Activated CD8-positive, alpha-beta T cell treated with anti-CD3 and anti-CD28 coated beads for 36 hours (primary cell): ENCODE data around the gene SCGB1A1. TPM values are rescaled to one million over a fixed set of nuclear protein-coding genes. Genes with fewer than 3 reads are reported as not detected.
A peak's percentile ranks its signal among the peaks of the same experiment; 100 is the strongest.
"Not testable (repeated sequence)": the region's sequence is repeated elsewhere in the genome, so short reads cannot be mapped to it uniquely, and the experiment has no call there.

Experiments used
- ATAC-seq: fragments of 200-7000 bp; cut with Tn5 transposase; one replicate; pipeline ENCODE4 v1.10.0; 2021; ENCODE audit warnings: mild to moderate bottlenecking, moderate library complexity
- CTCF ChIA-PET: fragments of 350-600 bp; sonication (Branson Sonifier 250); formaldehyde crosslinking; loops from one replicate; lab custom pipeline; 2021; ENCODE audit warnings: antibody characterized with exemption; lab: Charles Lee
- POLR2A ChIA-PET: fragments of 350-600 bp; sonication (Branson Sonifier 250); formaldehyde crosslinking; loops from one replicate; lab custom pipeline; 2021; ENCODE audit warnings: antibody characterized with exemption; lab: Charles Lee
- DNase-seq: peaks from one replicate; pipeline ENCODE4 v3.0.0-alpha.2; 2020
- H3K27ac Mint-ChIP-seq: one replicate; pipeline ENCODE4 v1.8.0; 2021; ENCODE audit warnings: mild to moderate bottlenecking, mixed read lengths
- H3K27me3 Mint-ChIP-seq: one replicate; pipeline ENCODE4 v1.8.0; 2021; ENCODE audit warnings: mixed read lengths
- H3K36me3 Mint-ChIP-seq: one replicate; pipeline ENCODE4 v1.8.0; 2021; ENCODE audit warnings: low read depth, mixed read lengths
- H3K4me1 Mint-ChIP-seq: one replicate; pipeline ENCODE4 v1.8.0; 2021; ENCODE audit warnings: low read depth, mixed read lengths
- H3K4me3 Mint-ChIP-seq: one replicate; pipeline ENCODE4 v1.8.0; 2021; ENCODE audit warnings: mild to moderate bottlenecking, moderate library complexity, mixed read lengths
- H3K9me3 Mint-ChIP-seq: one replicate; pipeline ENCODE4 v1.8.0; 2021; ENCODE audit warnings: mixed read lengths
- CTCF ChIP-seq: fragments of 200-600 bp; IDR thresholded peaks from one replicate; pipeline ENCODE4 v1.8.0; 2022; ENCODE audit warnings: antibody characterized with exemption, mild to moderate bottlenecking
- intact Hi-C: fragments of 100-400 bp; cut with micrococcal nuclease; formaldehyde crosslinking; loops from one replicate; pipeline ENCODE4 v1.10.0; 2022
- total RNA-seq, 2 experiments: library from RNA; stranded (reverse); gene quantifications; one replicate each; pipeline ENCODE4 v1.2.3, GENCODE V29; 2021

Gene SCGB1A1
- total RNA-seq, 2 experiments from 2014 or later, result not detected

DNA sequence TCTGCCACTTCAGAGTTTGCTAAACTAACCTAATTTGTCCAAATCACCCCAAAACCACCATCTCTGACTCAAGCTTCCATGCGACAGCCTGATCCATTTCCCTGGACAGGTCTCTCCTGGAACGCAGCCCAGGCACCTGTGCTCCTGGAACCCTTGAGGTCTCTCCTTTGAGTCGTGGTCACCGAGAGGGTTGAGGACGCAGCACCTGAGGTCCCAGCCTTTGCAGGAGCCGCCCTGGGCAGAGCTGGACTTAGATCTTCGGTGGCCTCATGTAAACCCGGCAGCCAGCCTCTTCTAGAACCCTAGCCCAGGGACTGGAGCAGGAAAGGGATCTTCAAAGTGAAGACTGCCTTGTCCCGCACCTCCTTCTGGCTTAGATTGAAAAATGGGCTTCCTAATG is 44.0 kb upstream of the SCGB1A1 start:
- Mint-ChIP-seq H3K27me3 (no peaks in the 10 kb centered on the region), H3K4me1 (peaks cover 11% of the 10 kb centered on the region), H3K9me3 (no peaks in the 10 kb centered on the region), H3K27ac (no peak overlapping the region), H3K4me3 (no peak overlapping the region), H3K36me3 (no peaks in the 10 kb centered on the region)
- TF ChIP-seq CTCF, result no peak
- ATAC-seq, result no peak
- ChIA-PET CTCF (interaction anchor here (0.7 to 2.2 kb wide), 5 partner anchors 20 to 168 kb away, joined by 3 to 11 read pairs (median 4); no protein-coding TSS in a partner anchor), POLR2A (no interaction called here)
- DNase-seq, result no peak
- intact Hi-C loops, result no loop called here

- TF ChIP-seq CTCF, result peak; percentile 71
- H3K4me1 Mint-ChIP-seq, H3K4me3 Mint-ChIP-seq, ATAC-seq, H3K9me3 Mint-ChIP-seq, H3K27ac Mint-ChIP-seq, H3K36me3 Mint-ChIP-seq, POLR2A ChIA-PET, H3K27me3 Mint-ChIP-seq: not testable (repeated sequence)
- peak; percentile 22 for DNase-seq
- CTCF ChIA-PET, result interaction anchor here (0.8 to 2.0 kb wide), 9 partner anchors 17 to 166 kb away, joined by 3 to 45 read pairs (median 4); partner anchors contain the start of gene ASRGL1
- intact Hi-C loops, result loop anchor here (2.0 kb wide), 1 partner anchor 38 kb away; no protein-coding TSS in a partner anchor
Observed at GRCh38 chr11:62378459-62379063, 40.3 kb upstream of the SCGB1A1 start.

DNA sequence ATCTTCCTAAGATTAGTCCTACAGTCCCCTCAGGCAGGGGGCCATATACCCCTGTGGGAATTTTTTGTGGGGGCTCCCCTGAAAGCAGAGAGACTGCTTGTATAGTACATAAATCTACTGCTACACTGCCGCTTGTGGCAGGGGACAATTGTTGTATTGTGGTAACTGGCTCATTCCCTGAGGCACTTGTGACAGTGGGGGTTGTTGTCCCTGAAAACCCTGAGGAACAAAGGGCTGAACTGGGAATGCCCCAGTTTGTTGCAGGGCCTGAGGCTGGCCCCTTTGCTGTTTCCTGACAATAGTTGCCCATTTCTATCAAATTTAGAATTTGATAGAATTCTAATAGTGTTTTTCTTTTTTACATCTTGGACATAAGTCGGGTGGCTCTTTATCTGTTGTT is 39.2 kb upstream of the SCGB1A1 start:
- H3K27ac Mint-ChIP-seq, H3K36me3 Mint-ChIP-seq, H3K27me3 Mint-ChIP-seq, H3K4me1 Mint-ChIP-seq, H3K9me3 Mint-ChIP-seq, DNase-seq, ATAC-seq, POLR2A ChIA-PET, H3K4me3 Mint-ChIP-seq: not testable (repeated sequence)
- intact Hi-C loops, result loop anchor here (2.0 kb wide), 1 partner anchor 39 kb away; no protein-coding TSS in a partner anchor
- CTCF ChIA-PET, result interaction anchor here (0.7 to 1.4 kb wide), 9 partner anchors 10 to 165 kb away, joined by 3 to 21 read pairs (median 4); no protein-coding TSS in a partner anchor

DNA sequence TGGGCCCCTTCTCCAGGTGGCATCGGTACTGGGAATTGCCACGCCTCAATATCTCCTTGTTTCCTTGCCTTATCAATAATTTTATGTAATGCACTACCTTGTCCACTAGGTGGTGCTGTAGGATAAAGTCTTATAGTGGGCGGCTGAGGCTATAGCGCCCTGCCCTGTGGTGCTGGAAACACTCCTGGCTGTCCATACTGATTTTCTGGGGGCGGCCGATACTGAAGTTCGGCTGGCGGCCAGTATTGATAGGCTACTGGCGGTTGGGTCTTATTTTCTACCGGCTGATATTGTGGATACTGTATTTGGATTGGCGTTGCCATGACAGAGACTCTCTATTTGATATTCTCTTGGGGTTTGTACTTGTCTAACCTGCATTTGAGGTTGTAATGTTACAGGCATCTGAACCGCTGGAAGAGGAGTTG is 38.0 kb upstream of the SCGB1A1 start:
- CTCF ChIA-PET, result interaction anchor here (1.1 to 1.4 kb wide), 6 partner anchors 12 to 162 kb away, joined by 3 to 9 read pairs (median 5); no protein-coding TSS in a partner anchor
- H3K9me3 Mint-ChIP-seq, H3K27ac Mint-ChIP-seq, H3K4me1 Mint-ChIP-seq, intact Hi-C loops, POLR2A ChIA-PET, H3K36me3 Mint-ChIP-seq, H3K4me3 Mint-ChIP-seq, H3K27me3 Mint-ChIP-seq: not testable (repeated sequence)
- ATAC-seq (peak; percentile 93), DNase-seq (peak; percentile 49)
- TF ChIP-seq CTCF, result peak; percentile 90

GRCh38 chr11:62383822-62384221 is 35.0 kb upstream of the SCGB1A1 start:
- no peak for TF ChIP-seq CTCF
- H3K4me1 Mint-ChIP-seq, result peaks cover 7% of the 10 kb centered on the region
- H3K9me3 Mint-ChIP-seq, result no peaks in the 10 kb centered on the region
- ATAC-seq (no peak), DNase-seq (no peak)
- intact Hi-C loops, result no loop called here
- ChIA-PET POLR2A (no interaction called here), CTCF (interaction anchor here (0.7 to 4.4 kb wide), 2 partner anchors 11 to 310 kb away, joined by 3 to 25 read pairs; no protein-coding TSS in a partner anchor)
- H3K4me3 Mint-ChIP-seq, result no peak overlapping the region
- no peaks in the 10 kb centered on the region for H3K27me3 Mint-ChIP-seq
- H3K27ac Mint-ChIP-seq, result no peak overlapping the region
- H3K36me3 Mint-ChIP-seq, result no peaks in the 10 kb centered on the region

- POLR2A ChIA-PET, result interaction anchor here (0.6 kb wide), 1 partner anchor 184 kb away, joined by 3 read pairs; no protein-coding TSS in a partner anchor
- CTCF ChIA-PET, result interaction anchor here (0.8 to 4.4 kb wide), 2 partner anchors 9 to 46 kb away, joined by 3 to 25 read pairs; no protein-coding TSS in a partner anchor
- intact Hi-C loops, result not testable (repeated sequence)
Observed at GRCh38 chr11:62386083-62386482, 32.8 kb upstream of the SCGB1A1 start.

More at GRCh38 chr11:62386083-62386482, 32.8 kb upstream of the SCGB1A1 start:
- ATAC-seq, result peak; percentile 47
- not testable (repeated sequence) for H3K4me1 Mint-ChIP-seq, H3K9me3 Mint-ChIP-seq, H3K27me3 Mint-ChIP-seq, H3K36me3 Mint-ChIP-seq, H3K27ac Mint-ChIP-seq, DNase-seq, H3K4me3 Mint-ChIP-seq
